ENCODE data around the gene NXNL1. TPM values are rescaled to one million over a fixed set of nuclear protein-coding genes. Genes with fewer than 3 reads are reported as not detected.

Gene NXNL1
- total RNA-seq, 1 experiment from 2014 or later = not detected

DNA sequence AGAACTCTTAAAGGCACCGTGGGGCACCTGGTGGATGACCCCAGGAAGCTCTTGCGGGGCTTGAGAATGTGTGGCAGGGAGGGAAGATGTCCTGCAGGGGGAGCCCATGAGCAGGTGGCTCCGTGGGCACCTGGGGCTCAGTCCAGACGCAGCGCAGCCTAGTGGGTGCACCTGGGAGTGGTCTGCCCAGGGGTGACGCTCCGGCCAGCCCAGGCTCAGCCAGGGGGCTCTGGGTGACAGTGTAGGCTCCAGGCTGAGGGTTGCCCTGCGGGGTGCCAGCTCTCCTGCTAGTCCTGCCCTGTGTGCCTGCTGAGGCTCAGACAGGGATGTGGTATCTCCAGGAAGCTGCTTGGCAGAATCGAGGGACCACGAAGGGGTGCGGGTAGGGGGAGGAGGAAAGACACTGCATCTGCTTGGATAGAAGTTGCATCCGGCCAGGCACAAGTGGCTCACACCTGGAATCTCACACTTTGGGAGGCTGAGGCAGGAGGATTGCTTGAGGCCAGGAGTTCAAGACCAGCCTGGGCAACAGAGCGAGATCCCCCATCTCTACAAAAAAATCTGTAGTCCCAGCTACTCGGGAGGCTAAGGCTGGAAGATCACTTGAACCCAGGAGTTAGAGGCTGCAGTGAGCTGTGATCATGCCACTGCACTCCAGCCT lies 35.7 kb upstream of the NXNL1 start:
- Histone ChIP-seq H2BK5ac (ENCODE audit: insufficient read length, low read length) (no peak overlapping the region), H3K4me2 (ENCODE audit: insufficient read depth, insufficient read length, low read length) (peak overlapping the region; percentile 14), H4K5ac (ENCODE audit: insufficient read length, low read depth, low read length) (no peak overlapping the region), H4K91ac (ENCODE audit: insufficient read length, low read depth, low read length) (no peak overlapping the region), H3K14ac (ENCODE audit: insufficient read depth, low read length) (no peak overlapping the region), H4K20me1 (ENCODE audit: control insufficient read depth, insufficient read depth, insufficient read length) (no peaks in the 10 kb centered on the region), H3K23me2 (ENCODE audit: insufficient read length, low read depth, low read length, poor library complexity, severe bottlenecking) (no peaks in the 10 kb centered on the region), H2BK120ac (ENCODE audit: low read depth, low read length, poor library complexity, severe bottlenecking) (no peak overlapping the region), H3K4me1 (ENCODE audit: insufficient read depth, low read length) (no peaks in the 10 kb centered on the region; the same call in 1 of the 2 replicates), H3K79me1 (ENCODE audit: insufficient read depth, low read depth, low read length, poor library complexity, severe bottlenecking) (no peaks in the 10 kb centered on the region), H2BK20ac (ENCODE audit: low read depth, low read length, poor library complexity, severe bottlenecking) (no peak overlapping the region), H3K27me3 (ENCODE audit: insufficient read depth, low read length) (no peaks in the 10 kb centered on the region), H2AK5ac (ENCODE audit: insufficient read length, low read length) (no peak overlapping the region), H2BK12ac (ENCODE audit: insufficient read length, low read depth, low read length) (no peak overlapping the region), H2AFZ (ENCODE audit: low read length) (no peak overlapping the region), H3K56ac (ENCODE audit: insufficient read length, low read depth, low read length) (no peak overlapping the region), H4K8ac (replicated peaks; ENCODE audit: insufficient read length, low read depth, low read length) (no peak overlapping the region), H3K23ac (ENCODE audit: insufficient read length, low read depth, low read length) (no peak overlapping the region), H3K9ac (ENCODE audit: extremely low read depth, insufficient read length, low read length) (no peak overlapping the region), H2BK15ac (ENCODE audit: low read depth, low read length) (no peak overlapping the region), H3T11ph (ENCODE audit: low read length) (no peak overlapping the region), H3K27ac (ENCODE audit: insufficient read length, low read depth, low read length) (no peak overlapping the region), H3K79me2 (ENCODE audit: insufficient read depth, low read length) (no peaks in the 10 kb centered on the region), H3K9me3 (ENCODE audit: control insufficient read depth, low read depth, low read length) (no peaks in the 10 kb centered on the region), H3K18ac (ENCODE audit: insufficient read length, low read depth, low read length) (no peak overlapping the region), H3K4ac (ENCODE audit: low read depth, low read length) (no peak overlapping the region)
- Mint-ChIP-seq H3K4me1 (peaks cover 14 to 16% of the 10 kb centered on the region in 2 experiments), H3K27me3 (ENCODE audit: low read depth) (peaks cover 3% of the 10 kb centered on the region; the same call in 1 of the 2 replicates), H3K36me3 (ENCODE audit: insufficient read depth in 1 of 3, low read depth in 3 of 3) (no peaks in the 10 kb centered on the region), H3K27ac (peak overlapping the region in 1 of 3 experiments; percentile 62; a peak in 1 of 7 replicates), H3K4me3 (no peak overlapping the region; a peak in 1 of 5 replicates), H3K9me3 (no peaks in the 10 kb centered on the region; a peak in 1 of 5 replicates)
- TF ChIP-seq, protein P1, sequence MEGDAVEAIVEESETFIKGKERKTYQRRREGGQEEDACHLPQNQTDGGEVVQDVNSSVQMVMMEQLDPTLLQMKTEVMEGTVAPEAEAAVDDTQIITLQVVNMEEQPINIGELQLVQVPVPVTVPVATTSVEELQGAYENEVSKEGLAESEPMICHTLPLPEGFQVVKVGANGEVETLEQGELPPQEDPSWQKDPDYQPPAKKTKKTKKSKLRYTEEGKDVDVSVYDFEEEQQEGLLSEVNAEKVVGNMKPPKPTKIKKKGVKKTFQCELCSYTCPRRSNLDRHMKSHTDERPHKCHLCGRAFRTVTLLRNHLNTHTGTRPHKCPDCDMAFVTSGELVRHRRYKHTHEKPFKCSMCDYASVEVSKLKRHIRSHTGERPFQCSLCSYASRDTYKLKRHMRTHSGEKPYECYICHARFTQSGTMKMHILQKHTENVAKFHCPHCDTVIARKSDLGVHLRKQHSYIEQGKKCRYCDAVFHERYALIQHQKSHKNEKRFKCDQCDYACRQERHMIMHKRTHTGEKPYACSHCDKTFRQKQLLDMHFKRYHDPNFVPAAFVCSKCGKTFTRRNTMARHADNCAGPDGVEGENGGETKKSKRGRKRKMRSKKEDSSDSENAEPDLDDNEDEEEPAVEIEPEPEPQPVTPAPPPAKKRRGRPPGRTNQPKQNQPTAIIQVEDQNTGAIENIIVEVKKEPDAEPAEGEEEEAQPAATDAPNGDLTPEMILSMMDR (conservative IDR thresholded peaks at IDR 0.05) = peak; percentile 99; the same call in 2 of the 3 replicates
- WGBS (ENCODE audit: extremely low coverage, insufficient read length, low lambda C conversion rate) = no CpG with 5 or more reads among the region's 14 CpGs
- peak; percentile 90 for DNase-seq
